CD4-positive, alpha-beta T cell treated with Interleukin-1 beta for 1 hour (primary cell): ENCODE data around the gene ING1.
"Not testable (repeated sequence)": the region's sequence is repeated elsewhere in the genome, so short reads cannot be mapped to it uniquely, and the experiment has no call there.

Source experiments
- DNase-seq, 2 donors: peaks; one replicate each; pipeline ENCODE4 v3.0.0-alpha.2; 2020 to 2022

Gene ING1, protein sequence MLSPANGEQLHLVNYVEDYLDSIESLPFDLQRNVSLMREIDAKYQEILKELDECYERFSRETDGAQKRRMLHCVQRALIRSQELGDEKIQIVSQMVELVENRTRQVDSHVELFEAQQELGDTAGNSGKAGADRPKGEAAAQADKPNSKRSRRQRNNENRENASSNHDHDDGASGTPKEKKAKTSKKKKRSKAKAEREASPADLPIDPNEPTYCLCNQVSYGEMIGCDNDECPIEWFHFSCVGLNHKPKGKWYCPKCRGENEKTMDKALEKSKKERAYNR

DNA sequence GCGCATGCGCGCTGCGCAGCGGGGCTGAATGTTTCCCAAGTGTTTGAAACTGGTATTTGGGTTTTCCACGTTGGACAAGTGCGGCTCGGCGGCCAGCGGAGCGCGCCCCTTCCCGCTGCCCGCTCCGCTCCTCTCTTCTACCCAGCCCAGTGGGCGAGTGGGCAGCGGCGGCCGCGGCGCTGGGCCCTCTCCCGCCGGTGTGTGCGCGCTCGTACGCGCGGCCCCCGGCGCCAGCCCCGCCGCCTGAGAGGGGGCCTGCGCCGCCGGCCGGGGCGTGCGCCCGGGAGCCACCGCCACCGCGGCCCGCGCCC, at the start of gene ING1:
Gene ING1 (plus strand): TSS at position 59 of the 311 bp plus-strand sequence. CDS start 450 bp downstream, outside the sequence.
- no peak for DNase-seq

DNA sequence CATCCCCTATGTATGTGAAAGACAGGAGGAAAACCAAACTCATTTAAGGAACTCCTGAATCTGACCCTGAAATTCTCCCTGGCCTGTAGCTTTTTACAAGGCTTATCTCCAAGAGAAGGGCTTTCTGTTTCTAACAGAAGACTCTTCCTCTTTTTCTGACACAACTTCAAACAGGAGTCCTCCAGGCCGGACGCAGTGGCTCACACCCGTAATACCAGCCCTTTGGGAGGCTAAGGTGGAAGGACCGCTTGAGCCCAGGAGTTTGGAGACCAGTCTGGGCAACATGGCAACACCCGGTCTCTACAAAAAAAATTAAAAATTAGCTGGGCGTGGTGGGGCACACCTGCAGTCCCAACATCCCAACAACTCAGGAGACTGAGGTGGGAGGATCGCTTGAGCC, 49.5 kb upstream of the ING1 start:
- no peak for DNase-seq

DNA sequence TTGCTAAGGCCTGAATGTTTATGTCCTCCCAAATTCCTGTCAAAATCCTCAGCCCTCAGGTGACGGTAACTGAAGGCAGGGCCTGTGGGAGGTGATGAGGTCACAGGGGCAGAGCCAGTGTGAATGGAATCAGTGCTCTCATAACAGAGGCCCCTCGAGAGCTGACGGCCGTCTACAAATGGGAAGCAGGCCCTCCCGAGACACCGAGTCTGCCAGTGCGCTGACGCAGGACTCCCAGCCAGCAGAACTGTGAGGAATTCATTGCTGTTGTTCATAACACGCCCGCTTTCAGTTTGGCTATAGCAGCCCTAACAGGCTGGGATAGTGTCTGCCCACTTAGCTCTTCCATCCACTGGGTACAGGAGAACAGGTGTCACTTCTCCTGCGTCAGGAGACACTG, 48.8 kb upstream of the ING1 start:
- DNase-seq = peak in 1 of 2 donors; percentile 9

DNA sequence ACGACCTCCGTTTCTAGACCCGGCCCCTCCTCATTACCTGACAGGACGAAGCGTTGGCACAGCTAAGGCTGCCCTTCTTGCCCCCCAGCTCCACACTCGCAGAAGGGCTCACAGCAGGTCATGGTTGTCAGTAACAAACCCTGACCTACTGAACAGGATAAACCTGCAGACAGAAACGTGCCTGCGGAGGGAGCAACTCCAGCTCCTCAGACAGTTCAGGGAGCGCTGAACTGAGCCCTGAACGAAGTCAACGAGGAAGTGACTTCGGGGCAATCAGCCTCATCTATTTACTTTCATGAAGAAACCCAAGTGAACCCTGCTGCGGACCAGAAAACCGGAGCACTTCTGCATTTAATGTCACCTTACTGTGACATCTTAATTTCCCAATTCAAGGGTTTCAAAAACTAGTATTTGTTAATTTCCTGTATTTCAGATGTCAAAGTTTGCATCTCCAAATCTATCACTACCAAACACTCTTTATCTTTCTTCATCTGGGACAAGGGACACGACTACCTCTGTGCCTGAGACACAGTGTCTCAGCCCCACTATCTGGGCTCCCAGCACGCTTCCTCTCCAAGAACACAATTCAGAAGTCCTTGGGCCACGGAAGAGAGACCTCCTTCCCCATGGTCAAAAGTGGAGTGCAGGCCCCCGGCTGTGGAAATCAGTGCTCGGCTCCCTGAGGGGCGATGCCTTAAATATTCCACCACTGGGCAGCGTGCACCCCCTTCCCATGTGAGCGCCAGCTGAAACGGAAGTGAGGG, 47.8 kb upstream of the ING1 start:
- peak in 1 of 2 donors; percentile 51 for DNase-seq

DNA sequence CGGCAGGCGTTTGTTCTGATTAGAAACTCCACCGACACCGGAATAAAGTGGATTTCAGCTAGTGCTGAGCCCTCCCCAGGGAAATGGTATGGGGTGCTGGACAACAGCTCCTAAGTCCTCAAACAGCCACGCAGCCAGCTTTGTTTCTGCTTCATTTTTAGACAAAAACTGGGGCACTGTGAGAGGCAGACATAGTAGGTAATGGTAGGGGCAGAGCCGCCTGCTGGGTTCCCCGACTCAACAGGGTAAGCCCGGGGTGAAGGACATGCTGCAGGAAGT, 47.3 kb upstream of the ING1 start:
- DNase-seq = no peak

DNA sequence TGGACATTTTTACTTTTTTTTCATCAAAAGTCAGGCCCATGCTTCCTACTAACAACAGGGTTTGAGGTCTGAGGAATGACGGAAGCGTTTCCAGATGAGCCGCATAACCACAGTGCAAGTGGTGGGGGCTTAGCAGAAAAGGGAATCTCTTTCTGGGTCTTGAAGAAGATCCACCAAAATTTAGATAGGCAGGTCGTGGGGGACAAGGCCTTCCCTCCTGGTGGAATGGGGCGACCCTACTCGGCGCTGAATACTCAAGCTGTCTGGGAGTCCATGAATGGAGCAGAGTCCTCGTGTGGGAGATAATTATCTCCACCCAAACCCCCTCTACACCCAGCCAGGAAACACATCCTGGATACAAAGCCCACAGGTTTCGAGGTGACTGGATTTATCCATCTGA, 44.5 kb upstream of the ING1 start:
- no peak for DNase-seq

DNA sequence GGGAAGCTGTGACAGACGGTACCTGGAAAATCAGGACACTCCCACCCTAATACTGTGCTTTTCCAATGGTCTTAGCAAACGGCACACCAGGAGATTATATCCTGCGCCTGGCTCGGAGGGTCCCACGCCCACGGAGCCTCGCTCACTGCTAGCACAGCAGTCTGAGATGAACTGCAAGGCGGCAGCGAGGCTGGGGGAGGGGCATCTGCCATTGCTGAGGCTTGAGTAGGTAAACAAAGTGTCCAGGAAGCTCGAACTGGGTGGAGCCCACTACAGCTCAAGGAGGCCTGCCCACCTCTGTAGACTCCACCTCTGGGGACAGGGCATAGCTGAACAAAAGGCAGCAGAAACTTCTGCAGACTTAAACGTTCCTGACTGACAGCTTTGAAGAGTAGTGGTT, 43.7 kb upstream of the ING1 start:
- not testable (repeated sequence) for DNase-seq

DNA sequence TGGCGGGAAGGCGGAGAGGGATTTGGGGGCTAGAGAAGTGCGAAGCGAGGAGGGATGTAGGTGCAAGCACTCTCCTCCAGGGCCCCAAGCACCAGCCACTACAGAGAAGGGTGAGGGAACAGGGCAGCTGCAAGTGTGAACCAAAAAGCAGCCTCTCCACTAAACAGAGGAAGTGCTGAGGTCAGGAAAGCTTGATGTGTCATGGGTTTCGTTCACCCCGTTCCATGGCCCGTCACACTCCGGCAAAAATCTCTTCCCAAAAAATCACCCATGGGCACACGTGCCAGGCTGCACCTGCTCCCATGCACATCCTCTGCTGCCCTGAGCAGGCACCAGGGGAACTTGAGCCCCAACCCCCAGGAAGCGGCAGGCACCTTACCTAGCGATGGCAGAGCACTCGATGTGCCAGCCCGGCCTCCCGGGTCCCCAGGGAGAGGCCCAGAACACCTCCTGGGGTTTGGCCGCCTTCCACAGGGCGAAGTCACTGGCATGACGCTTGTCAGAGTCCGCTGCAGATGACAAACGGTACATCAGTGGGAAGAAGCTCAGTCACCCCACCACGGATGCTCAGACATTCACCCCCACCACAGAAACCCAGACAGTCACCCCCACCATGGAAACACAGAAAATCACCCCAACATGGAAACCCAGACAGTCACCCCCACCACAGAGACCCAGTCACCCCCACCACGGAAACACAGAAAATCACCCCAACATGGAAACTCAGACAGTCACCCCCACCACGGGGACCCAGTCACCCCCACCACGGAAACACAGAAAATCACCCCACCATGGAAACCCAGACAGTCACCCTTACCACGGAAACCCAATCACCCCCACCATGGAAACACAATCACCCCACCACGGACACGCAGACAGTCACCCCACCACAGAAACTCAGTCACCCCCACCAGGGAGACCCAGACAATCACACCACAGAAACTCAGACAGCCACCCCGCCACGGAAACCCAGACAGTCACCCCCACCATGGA, 36.6 kb upstream of the ING1 start:
- DNase-seq = peak in 1 of 2 donors; percentile 48

DNA sequence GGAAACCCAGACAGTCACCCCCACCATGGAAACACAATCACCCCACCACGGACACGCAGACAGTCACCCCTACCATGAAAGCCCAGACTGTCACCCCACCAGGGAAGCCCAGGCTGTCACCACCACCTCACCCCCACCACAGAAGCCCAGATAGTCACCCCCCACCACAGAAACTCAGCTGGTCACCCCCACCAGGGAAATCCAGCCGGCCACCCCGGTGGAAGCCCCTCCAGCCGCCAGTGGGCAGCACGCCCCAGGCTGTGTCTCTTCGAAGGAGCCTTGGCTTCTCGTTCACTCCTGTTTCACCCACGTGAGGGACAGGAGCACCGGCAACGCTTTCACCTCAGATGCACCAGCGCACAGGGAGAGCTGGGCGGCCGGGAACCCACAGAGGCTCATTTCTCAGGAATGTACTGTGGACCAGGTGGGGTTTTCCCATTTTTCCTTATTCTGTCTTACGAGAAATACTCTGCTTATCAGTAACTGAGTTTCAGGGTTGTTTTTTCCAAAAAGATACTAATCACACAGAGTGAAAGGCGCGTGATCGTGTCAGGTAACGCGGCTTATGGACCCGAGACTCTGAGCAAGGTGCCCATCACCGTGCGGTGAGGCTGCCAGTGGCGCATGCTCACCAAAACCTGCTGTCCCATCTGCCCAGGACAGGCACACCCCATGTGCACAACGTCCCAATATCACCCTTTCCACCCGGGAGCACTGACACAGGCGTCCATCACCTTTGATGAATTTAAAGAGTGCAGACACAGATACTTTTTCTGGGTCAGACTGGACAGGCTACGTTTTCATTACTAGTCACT, 35.6 kb upstream of the ING1 start:
- DNase-seq = peak in 1 of 2 donors; percentile 24

DNA sequence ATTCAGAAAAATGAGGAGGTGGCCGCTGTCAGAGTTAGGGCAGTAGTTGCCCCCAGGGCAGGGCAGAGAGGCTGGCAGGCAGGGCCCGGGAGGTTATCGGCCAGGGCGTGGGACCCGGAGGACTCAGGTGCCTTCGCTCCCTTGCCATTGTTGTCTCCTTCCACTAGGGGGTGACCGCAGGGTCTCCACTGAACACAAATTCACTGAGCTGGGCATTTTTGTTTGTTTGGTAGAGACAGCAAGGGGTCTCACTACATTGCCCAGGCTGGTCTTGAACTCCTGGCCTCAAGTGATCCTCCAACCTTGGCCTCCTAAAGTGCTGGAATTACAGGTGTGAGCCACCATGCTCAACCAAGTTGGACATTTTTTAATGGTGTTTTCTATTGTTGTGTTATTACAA, 32.6 kb upstream of the ING1 start:
- DNase-seq = peak; percentile 17 to 22

DNA sequence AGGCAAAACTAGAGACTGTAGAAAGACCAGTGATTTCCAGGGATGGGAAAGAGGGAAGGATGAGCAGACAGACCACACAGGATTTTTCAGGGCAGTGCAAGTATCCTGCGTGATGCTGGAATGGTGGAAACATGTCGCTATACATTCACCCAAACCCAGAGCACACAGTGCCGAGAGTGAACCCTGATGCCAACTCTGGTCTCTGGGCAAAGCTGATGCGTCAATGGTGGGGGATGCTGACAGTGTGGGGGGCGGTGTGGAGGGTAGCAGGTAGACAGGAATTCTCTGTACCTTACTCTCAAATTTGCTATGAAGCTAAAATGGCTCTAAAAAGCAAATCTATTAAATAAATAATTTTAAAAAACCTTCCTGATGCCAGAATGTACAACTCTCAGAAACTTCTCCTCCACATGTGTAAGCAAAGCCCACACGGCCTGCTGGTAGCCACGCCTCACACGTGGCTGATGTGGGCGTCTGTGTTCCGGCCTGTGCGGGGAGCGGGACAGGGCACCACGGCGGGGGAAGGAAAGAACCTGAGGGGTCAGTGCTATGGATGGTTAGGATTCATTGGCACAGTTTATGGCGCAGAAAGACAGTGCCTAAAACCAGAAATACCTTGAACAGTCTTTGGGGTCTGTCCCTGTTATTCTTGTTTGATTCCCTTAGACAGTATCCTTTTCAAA, 31.5 kb upstream of the ING1 start:
- DNase-seq = no peak

DNA sequence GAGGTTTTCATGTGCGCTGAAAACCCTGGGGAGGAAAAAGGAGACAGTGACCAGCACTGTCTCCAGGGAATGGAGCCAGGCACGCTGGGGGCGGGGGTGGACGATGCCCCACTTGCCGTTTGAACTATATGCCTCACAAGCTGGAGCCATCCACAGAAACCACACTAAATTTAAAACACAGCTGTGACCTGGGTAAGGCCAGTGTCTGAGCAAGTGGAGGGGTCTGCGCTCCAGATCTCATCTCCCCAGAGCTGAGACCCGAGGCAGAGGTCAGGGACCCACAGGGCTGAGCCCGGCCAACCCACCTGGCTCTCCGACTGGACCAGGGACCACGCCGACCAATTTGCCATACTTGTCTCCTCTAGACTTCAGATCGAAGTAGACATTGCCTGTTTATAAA, 30.8 kb upstream of the ING1 start:
- DNase-seq = no peak

DNA sequence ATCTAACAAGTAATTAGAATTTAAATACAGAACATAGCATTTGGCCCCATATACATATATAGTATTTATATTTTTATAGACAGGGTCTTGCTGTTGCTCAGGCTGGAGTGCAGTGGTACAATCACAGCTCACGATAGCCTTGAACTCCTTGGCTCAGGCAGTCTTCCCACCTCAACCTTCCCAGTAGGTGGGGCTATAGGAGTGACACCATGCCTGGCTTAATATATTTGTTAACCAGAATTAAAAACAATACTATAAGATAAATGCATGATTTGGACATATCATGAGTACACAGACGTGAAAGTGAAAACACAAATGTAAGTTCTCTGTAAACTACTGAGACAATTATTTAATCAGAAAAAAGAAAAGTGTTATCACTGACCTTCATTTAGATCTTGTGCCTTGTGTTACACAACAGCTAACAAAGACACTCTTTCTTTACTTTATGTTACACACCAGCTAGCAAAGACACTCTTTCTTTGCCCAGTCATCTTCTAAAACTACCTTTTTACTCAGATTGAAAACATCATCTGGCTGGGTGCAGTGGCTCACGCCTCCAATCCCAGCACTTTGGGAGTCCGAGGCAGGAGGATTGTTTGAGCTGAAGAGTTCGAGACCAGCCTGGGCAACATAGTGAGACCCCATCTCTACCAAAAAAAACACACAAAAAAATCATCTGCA, 30.2 kb upstream of the ING1 start:
- DNase-seq = peak in 1 of 2 donors; percentile 34

DNA sequence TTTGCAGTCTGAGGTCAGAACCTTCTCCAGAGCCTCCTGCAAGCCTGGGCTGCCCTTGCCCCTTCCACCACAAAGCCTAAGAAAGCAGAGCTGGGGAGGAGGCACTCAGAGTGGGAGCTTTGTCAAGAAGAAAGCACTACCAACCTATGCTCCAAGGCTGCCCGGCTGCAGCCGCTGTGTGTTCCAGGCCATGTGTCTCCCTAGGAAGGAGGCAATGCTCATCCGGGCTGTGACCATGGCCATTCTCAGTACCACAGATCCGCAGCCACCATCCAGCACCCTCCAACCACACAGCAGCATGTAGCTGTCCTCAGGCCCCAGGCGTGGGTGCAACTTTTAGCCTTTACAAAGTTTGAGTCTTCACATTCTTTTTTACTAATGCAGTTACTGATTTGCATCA, 29.6 kb upstream of the ING1 start:
- DNase-seq = no peak

DNA sequence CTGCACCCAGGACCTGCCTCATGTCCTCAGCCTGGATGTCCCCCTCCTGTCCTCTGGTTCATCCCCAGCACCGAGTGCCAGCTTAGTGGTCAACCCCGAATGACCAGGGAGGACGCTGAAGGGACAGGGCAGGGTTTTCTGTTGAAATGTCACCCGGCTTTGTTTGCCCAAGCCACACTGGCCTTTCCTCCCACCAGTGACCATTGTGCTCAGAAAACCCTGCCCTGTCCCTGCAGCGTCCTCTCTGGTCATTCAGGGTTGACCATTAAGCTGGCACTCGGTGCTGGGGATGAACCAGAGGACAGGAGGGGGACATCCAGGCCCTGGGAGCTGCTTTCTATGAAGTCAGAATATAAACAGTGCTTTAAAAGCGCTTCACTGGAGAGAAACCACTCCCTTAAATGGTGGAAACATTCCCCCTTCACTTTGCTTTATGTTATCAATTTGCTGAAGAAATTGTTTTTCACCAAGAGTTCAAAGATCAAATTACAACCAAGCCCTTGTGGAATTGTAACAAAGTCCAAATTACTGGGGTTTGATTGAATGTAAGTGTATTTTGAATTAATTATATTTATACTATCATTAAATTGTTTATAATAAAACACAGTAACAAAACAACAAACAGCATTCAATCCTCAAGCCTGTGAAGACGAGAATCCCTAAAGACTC, 29.0 kb upstream of the ING1 start:
- no peak for DNase-seq

DNA sequence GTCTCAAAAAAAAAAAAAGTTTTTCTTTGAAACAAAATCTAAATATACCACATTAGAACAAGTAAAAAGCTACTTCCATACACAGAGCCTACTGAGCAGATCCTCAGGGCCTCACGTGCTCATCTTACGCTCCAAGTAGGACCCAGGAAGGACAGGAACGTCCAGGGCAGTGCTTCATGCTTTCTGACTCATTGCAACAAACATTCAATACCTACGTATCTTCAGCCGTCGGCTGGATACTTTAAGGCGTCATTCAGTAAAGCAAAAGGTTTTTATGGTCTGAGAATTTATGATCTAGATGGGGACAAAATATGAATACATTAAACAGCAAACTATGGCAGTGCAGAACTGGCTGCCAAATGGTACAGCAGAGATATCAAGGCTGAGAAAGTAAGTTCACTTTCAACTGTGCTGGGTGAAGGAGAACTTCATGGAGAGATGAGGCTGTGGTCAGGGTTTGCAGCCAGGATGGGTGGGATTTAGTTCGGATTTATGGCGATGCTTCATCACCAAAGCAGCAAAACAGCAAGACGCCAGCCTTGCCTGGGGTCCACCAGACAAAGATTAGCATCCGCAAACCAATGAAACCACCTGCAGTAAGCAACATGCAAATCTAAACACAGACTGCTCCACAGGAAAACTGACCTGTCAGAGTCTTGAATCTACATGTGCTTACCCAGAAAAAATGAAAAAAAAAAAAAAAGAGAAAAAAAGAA, 28.0 kb upstream of the ING1 start:
- DNase-seq = no peak

DNA sequence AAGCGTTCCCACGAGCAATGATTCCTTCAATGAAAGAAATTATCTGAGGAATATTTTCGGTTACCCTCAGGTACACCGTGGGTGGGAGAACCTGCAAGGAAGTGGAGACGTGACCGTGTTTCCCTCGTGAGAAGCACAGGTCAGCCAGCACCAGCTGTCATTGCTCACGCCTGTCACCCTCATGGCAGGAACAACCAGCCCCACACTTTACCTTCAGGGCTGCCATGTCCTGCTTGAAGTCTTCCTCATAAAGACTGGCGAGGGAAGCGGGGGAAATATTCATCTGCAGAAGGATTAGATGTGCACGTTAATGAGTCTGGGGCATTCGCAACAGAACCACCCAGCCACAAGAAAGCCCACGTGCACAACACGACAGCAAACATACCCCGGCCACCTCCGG, 25.8 kb upstream of the ING1 start:
- DNase-seq = no peak

DNA sequence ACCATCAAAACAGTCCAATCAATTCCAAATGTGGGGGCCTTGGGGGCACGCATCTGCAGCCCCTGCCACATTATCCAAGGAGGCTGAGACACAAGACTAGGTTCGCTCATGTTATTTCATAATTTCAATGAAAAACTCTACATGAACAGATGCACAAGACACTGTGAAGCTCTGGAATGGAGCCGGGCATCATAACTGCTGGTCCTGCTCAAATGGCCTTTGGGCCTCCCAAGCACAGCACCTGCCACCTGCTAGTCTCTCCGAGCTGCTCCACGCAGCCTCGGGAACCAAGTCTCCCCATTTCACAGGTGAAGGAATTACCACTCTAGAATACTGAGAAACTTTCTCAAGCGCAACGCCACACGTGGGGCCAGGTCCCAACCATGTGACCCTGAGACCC, 24.5 kb upstream of the ING1 start:
- no peak for DNase-seq

DNA sequence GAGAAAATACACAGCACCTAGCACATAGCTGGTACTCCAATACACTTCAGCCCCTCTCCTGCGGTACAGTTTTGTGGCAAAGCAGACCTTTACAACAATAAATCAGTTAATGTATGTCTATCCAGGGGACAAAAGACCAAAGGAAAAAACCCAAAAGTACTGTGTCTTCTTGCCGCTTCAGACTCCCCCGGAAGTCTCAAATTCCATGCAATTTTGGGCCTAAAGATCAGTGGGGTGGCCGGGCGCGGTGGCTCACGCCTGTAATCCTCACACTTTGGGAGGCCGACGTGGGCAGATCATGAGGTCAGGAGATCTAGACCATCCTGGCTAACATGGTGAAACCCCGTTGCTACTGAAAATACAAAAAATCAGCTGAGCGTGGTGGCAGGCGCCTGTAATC, 23.8 kb upstream of the ING1 start:
- DNase-seq = no peak

DNA sequence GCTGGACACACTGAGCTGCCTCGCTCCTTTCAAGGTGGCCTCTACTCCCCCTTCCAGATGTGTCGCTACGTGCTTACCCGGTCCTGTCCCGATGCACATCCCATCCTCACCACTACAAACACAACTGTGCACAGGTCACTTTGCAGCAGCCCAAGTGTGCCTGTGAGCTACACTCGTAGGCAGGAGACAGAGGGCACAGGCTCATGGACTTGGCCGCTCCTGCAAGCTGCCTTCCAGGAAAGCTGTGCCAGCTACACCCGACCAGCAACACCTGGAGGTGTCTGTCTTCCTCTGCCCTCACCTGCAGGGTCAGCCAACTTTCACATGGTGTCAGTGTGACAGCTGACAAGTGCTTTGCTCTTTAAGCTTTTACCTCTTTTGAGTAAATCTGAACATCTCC, 23.0 kb upstream of the ING1 start:
- DNase-seq = no peak
